A673 (cell line): ENCODE results near the gene CAPN5.

Source experiments
- CTCF ChIP-seq: fragments of 300-800, 200-600 bp; sonication (generic); conservative IDR thresholded peaks from 2 replicates; pipeline ENCODE4 v1.5.1; 2017; ENCODE audit warnings: low read depth, mild to moderate bottlenecking, antibody characterized with exemption, low read length, moderate library complexity, mixed read lengths
- EZH2 ChIP-seq: fragments of 200-600 bp; sonication (generic); IDR thresholded peaks from 2 replicates; pipeline ENCODE4 v1.6.1; 2017; ENCODE audit warnings: borderline replicate concordance, low read depth, mild to moderate bottlenecking, mixed read lengths, antibody characterized with exemption, low read length; ENCODE audit not compliant: poor library complexity, severe bottlenecking

- TF ChIP-seq CTCF: no peak
- no peak for TF ChIP-seq EZH2
Measured at GRCh38 chr11:77137421-77137820, 70.7 kb downstream of the CAPN5 start.
